Bronchial epithelial cell (primary cell): ENCODE data around the gene HS3ST1. TPM values are rescaled to one million over a fixed set of nuclear protein-coding genes. Genes with fewer than 3 reads are reported as not detected.

Experiments used
- DNase-seq: peaks from one replicate; pipeline ENCODE4 v3.0.0-alpha.2; 2010; ENCODE audit warnings: low read depth
- FAIRE-seq: peaks from 2 replicates; lab custom pipeline; 2011; peaks lifted over from hg19 to GRCh38; lab: Jason Lieb, UNC
- H3K27me3 ChIP-seq: 2 replicates; pipeline ENCODE4 v1.5.1; 2011; ENCODE audit warnings: low read length; ENCODE audit not compliant: control insufficient read depth, insufficient read depth
- H3K36me3 ChIP-seq: 2 replicates; pipeline ENCODE4 v1.5.1; 2011; ENCODE audit warnings: low read length; ENCODE audit not compliant: control insufficient read depth, insufficient read depth
- H3K4me3 ChIP-seq: 2 replicates; pipeline ENCODE4 v1.5.1; 2011; ENCODE audit warnings: mild to moderate bottlenecking, low read depth, low read length, control low read depth
- CTCF ChIP-seq: IDR thresholded peaks from 2 replicates; pipeline ENCODE4 v1.5.1; 2011; ENCODE audit warnings: mild to moderate bottlenecking, moderate library complexity, low read length, control low read depth, inconsistent platforms; ENCODE audit not compliant: insufficient read depth, severe bottlenecking
- total RNA-seq: library from RNA; depleted of rRNA; stranded (reverse); fragments of >200 nt; gene quantifications from 2 replicates; pipeline ENCODE4 v1.2.1, GENCODE V29; 2014

Gene HS3ST1
- total RNA-seq, 1 donor from 2014 or later = 2.4 TPM

GRCh38 chr4:11456401-11456800 is 27.7 kb upstream of the HS3ST1 start:
- Histone ChIP-seq H3K36me3 (no peaks in the 10 kb centered on the region), H3K4me3 (no peak overlapping the region), H3K27me3 (no peaks in the 10 kb centered on the region)
- FAIRE-seq (no peak), DNase-seq (no peak)
- TF ChIP-seq CTCF = no peak

- Histone ChIP-seq H3K36me3 (no peaks in the 10 kb centered on the region), H3K4me3 (no peak overlapping the region), H3K27me3 (no peaks in the 10 kb centered on the region)
- TF ChIP-seq CTCF = no peak
- FAIRE-seq = peak; percentile 40
- DNase-seq = no peak
Observed at GRCh38 chr4:11455201-11455835, 26.6 kb upstream of the HS3ST1 start.

- FAIRE-seq (no peak), DNase-seq (peak; percentile 92)
- H3K27me3 ChIP-seq = no peaks in the 10 kb centered on the region
- no peak overlapping the region for H3K4me3 ChIP-seq
- H3K36me3 ChIP-seq = no peaks in the 10 kb centered on the region
- no peak for TF ChIP-seq CTCF
Observed at GRCh38 chr4:11451716-11452115, 23.0 kb upstream of the HS3ST1 start.

- Histone ChIP-seq H3K4me3 (no peak overlapping the region), H3K27me3 (no peaks in the 10 kb centered on the region), H3K36me3 (no peaks in the 10 kb centered on the region)
- no peak for TF ChIP-seq CTCF
- no peak for FAIRE-seq
- no peak for DNase-seq
Observed at GRCh38 chr4:11446155-11446811, 17.6 kb upstream of the HS3ST1 start.

- H3K27me3 ChIP-seq = no peaks in the 10 kb centered on the region
- FAIRE-seq (no peak), DNase-seq (no peak)
- no peak for TF ChIP-seq CTCF
- H3K4me3 ChIP-seq = no peak overlapping the region
- no peaks in the 10 kb centered on the region for H3K36me3 ChIP-seq
Observed at GRCh38 chr4:11441194-11441556, 12.5 kb upstream of the HS3ST1 start.
